ENCODE results near the gene TRERF1.

DNA sequence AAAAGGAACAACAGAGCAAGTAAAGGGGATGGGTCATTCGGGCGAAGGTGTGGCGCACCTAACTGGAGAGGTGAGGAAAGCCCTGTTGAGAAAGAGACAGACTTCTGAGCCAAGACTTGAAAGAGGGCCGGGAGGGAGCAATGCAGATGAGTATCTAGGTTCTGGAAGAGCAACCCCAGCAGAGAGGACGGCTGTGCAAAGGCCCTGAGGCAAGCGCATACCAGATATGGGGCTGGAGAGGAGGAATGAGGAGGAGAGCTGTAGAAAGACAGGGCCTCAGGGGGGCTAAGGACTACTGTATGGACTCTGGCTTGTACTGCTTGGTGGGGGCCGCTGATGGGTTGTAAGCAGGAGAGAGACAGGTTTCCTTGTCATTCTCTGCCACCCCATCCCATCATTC is 21.9 kb downstream of the TRERF1 start:
- TF ChIP-seq, protein P1, sequence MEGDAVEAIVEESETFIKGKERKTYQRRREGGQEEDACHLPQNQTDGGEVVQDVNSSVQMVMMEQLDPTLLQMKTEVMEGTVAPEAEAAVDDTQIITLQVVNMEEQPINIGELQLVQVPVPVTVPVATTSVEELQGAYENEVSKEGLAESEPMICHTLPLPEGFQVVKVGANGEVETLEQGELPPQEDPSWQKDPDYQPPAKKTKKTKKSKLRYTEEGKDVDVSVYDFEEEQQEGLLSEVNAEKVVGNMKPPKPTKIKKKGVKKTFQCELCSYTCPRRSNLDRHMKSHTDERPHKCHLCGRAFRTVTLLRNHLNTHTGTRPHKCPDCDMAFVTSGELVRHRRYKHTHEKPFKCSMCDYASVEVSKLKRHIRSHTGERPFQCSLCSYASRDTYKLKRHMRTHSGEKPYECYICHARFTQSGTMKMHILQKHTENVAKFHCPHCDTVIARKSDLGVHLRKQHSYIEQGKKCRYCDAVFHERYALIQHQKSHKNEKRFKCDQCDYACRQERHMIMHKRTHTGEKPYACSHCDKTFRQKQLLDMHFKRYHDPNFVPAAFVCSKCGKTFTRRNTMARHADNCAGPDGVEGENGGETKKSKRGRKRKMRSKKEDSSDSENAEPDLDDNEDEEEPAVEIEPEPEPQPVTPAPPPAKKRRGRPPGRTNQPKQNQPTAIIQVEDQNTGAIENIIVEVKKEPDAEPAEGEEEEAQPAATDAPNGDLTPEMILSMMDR (conservative IDR thresholded peaks at IDR 0.05; ENCODE audit: low read depth, low read length), result no peak
- TF ChIP-seq EZH2 (IDR thresholded peaks at IDR 0.05; ENCODE audit: low read length, unreplicated experiment) (no peak), EZH2phosphoT487 (IDR thresholded peaks at IDR 0.05; ENCODE audit: borderline replicate concordance, low read length) (no peak)
